ENCODE results near the gene PTEN. TPM values are rescaled to one million over a fixed set of nuclear protein-coding genes. Genes with fewer than 3 reads are reported as not detected.

The PTEN gene
- total RNA-seq, 1 donor: 169 TPM

GRCh38 chr10:88008866-88009470 lies 145.5 kb downstream of the PTEN start:
- H3K4me2 ChIP-seq (ENCODE audit: insufficient read depth, low read length): no peak overlapping the region
- H3K9me3 ChIP-seq (ENCODE audit: low read depth, low read length): no peaks in the 10 kb centered on the region
- no peaks in the 10 kb centered on the region for H3K79me2 ChIP-seq (ENCODE audit: insufficient read depth, low read length)
- H3K4me1 ChIP-seq (ENCODE audit: insufficient read depth, low read length): peaks cover 6% of the 10 kb centered on the region
- no peaks in the 10 kb centered on the region for H4K20me1 ChIP-seq (ENCODE audit: insufficient read depth, low read length)
- H3K27me3 ChIP-seq (ENCODE audit: insufficient read depth, low read length): no peaks in the 10 kb centered on the region
- H2AFZ ChIP-seq (ENCODE audit: low read length): no peak overlapping the region
- DNase-seq (ENCODE audit: insufficient read length, low spot score, missing footprints): no peak
- no peak for TF ChIP-seq CTCF (IDR thresholded peaks at IDR 0.05; ENCODE audit: extremely low read depth, low read depth, low read length)
- H3K27ac ChIP-seq (ENCODE audit: low read depth, low read length): no peak overlapping the region
- no peaks in the 10 kb centered on the region for H3K36me3 ChIP-seq (ENCODE audit: insufficient read depth, low read length)
- no peak overlapping the region for H3K4me3 ChIP-seq (ENCODE audit: insufficient read depth, low read length)

- H2AFZ ChIP-seq (ENCODE audit: low read length): no peak overlapping the region
- H3K4me2 ChIP-seq (ENCODE audit: insufficient read depth, low read length): no peak overlapping the region
- H4K20me1 ChIP-seq (ENCODE audit: insufficient read depth, low read length): no peaks in the 10 kb centered on the region
- no peak overlapping the region for H3K27ac ChIP-seq (ENCODE audit: low read depth, low read length)
- no peak for TF ChIP-seq CTCF (IDR thresholded peaks at IDR 0.05; ENCODE audit: extremely low read depth, low read depth, low read length)
- no peaks in the 10 kb centered on the region for H3K36me3 ChIP-seq (ENCODE audit: insufficient read depth, low read length)
- no peaks in the 10 kb centered on the region for H3K27me3 ChIP-seq (ENCODE audit: insufficient read depth, low read length)
- no peak for DNase-seq (ENCODE audit: insufficient read length, low spot score, missing footprints)
- no peaks in the 10 kb centered on the region for H3K4me1 ChIP-seq (ENCODE audit: insufficient read depth, low read length)
- H3K9me3 ChIP-seq (ENCODE audit: low read depth, low read length): no peaks in the 10 kb centered on the region
- H3K4me3 ChIP-seq (ENCODE audit: insufficient read depth, low read length): no peak overlapping the region
- H3K79me2 ChIP-seq (ENCODE audit: insufficient read depth, low read length): no peaks in the 10 kb centered on the region
Observed at GRCh38 chr10:88012641-88013040, 149.2 kb downstream of the PTEN start.

GRCh38 chr10:88017781-88018180 lies 154.4 kb downstream of the PTEN start:
- H3K27me3 ChIP-seq (ENCODE audit: insufficient read depth, low read length): no peaks in the 10 kb centered on the region
- no peaks in the 10 kb centered on the region for H4K20me1 ChIP-seq (ENCODE audit: insufficient read depth, low read length)
- H3K27ac ChIP-seq (ENCODE audit: low read depth, low read length): no peak overlapping the region
- no peak for DNase-seq (ENCODE audit: insufficient read length, low spot score, missing footprints)
- no peaks in the 10 kb centered on the region for H3K36me3 ChIP-seq (ENCODE audit: insufficient read depth, low read length)
- TF ChIP-seq CTCF (IDR thresholded peaks at IDR 0.05; ENCODE audit: extremely low read depth, low read depth, low read length): no peak
- no peak overlapping the region for H3K4me2 ChIP-seq (ENCODE audit: insufficient read depth, low read length)
- H3K9me3 ChIP-seq (ENCODE audit: low read depth, low read length): no peaks in the 10 kb centered on the region
- H2AFZ ChIP-seq (ENCODE audit: low read length): no peak overlapping the region
- H3K4me3 ChIP-seq (ENCODE audit: insufficient read depth, low read length): no peak overlapping the region
- H3K4me1 ChIP-seq (ENCODE audit: insufficient read depth, low read length): no peaks in the 10 kb centered on the region
- no peaks in the 10 kb centered on the region for H3K79me2 ChIP-seq (ENCODE audit: insufficient read depth, low read length)

- Histone ChIP-seq H3K27me3 (ENCODE audit: insufficient read depth, low read length) (no peaks in the 10 kb centered on the region), H3K4me1 (ENCODE audit: insufficient read depth, low read length) (no peaks in the 10 kb centered on the region), H3K9me3 (ENCODE audit: low read depth, low read length) (no peaks in the 10 kb centered on the region), H3K4me3 (ENCODE audit: insufficient read depth, low read length) (no peak overlapping the region), H3K36me3 (ENCODE audit: insufficient read depth, low read length) (no peaks in the 10 kb centered on the region), H4K20me1 (ENCODE audit: insufficient read depth, low read length) (no peaks in the 10 kb centered on the region), H2AFZ (ENCODE audit: low read length) (no peak overlapping the region), H3K4me2 (ENCODE audit: insufficient read depth, low read length) (no peak overlapping the region), H3K79me2 (ENCODE audit: insufficient read depth, low read length) (no peaks in the 10 kb centered on the region), H3K27ac (ENCODE audit: low read depth, low read length) (no peak overlapping the region)
- TF ChIP-seq CTCF (IDR thresholded peaks at IDR 0.05; ENCODE audit: extremely low read depth, low read depth, low read length): no peak
- no peak for DNase-seq (ENCODE audit: insufficient read length, low spot score, missing footprints)
Observed at GRCh38 chr10:88019753-88020152, 156.3 kb downstream of the PTEN start.

Small RNA genes lying within 50 kb of the gene (small RNA-seq; reads per million reads assigned to genes)
- gene RF00284: not detected
- gene RN7SL78P: not detected

Other genes with a start within 250 kb of the PTEN start
- gene PAPSS2, start 203.7 kb upstream of the PTEN start, total RNA-seq: 70.1 and 81.8 TPM in 2 replicates
- 43.8 and 43.9 TPM in 2 replicates for gene ATAD1, start 45.4 kb upstream of the PTEN start, total RNA-seq
- gene KLLN, start 92 bp upstream of the PTEN start, total RNA-seq: 0.59 and 0.72 TPM in 2 replicates

Measured in osteoblast (primary cell).